ENCODE data around the gene PKD2L1.
"Not testable (repeated sequence)": the region's sequence is repeated elsewhere in the genome, so short reads cannot be mapped to it uniquely, and the experiment has no call there.

Gene PKD2L1

DNA sequence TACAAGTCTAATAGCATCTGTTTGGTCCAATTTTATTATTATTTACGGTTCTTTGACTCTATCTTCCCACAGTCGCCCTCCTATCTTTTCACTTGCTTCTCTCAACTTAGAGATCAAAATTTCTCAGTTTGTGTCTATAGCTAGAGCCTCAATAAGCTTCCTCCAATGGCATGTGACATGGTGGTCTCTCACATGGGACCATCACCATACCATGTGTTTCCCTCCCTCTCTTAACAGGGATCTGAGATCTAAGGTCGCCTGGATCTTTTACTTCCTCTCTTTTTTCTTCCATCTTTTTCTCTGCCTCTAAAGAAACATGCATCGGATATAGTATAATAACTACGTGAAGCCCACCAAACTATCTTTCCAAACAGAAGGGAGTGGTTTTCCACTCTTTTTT lies 1.8 kb downstream of the PKD2L1 start:
- no peak for DNase-seq

DNA sequence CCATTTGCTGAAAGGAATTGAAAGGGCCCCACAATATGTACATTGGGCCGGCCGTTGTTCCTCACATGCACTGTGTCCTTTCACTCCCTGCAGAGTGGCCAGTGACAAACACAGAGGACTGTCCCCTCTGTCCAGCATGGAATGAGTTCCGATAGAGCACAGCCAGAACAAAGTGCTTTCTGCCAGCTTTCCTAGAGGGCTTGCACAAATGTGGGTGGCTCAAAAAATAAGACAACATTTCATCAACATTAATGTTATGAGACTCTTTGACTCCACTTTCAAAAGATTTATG lies 2.4 kb downstream of the PKD2L1 start:
- no peak for DNase-seq

DNA sequence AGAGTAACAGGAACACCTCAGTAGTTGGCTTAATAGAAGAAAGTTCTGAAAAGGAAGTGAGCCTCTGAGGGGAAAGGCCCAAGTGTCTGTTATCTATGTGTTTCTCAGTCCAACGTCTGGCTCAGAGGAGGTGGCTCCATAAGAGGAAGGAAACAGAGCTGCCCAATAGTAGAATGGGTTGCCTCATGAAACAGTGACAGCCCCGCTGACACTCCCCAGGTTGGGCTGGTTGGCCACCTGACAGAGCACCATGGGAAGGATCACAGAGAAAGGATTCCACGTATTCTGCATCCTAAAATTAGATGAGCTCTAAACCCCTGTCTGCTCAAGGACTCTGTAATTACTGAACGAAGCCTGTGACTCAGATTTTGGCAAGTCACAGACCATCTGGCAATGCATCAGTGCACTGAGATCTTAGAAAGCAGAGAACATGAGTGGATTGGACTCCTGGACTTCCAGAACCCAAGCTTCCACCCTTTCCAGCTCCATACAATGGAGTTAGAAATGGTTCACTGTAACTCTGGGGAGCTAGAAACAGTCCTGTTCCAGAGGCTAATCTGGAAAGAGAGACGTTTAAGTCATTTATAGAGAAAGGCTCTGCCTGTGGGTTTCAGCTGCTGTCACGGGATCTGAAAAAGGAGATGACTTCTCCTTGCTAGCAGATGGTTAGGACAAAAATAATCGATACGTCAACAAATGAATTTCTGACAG lies 2.9 kb downstream of the PKD2L1 start:
- no peak for DNase-seq

DNA sequence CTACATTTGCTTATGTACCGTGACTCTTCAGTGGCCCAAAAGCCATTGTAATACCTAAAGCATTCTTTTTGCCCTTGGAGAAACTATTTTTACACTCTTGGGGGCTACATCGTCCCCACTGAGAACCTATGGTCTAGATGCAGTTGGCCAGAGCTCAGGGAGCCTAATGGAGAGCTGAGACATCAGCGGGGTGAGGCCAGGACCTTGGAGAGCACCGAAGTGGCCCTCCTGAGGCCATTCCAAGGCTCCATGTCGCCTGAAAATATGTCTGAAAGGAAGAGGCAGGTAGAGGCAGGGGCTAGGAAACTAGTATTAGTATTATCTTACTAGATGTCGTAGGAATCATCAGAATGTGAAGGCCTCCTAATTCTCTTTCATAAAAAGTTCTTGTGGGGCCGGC lies 4.9 kb downstream of the PKD2L1 start:
- no peak for DNase-seq

DNA sequence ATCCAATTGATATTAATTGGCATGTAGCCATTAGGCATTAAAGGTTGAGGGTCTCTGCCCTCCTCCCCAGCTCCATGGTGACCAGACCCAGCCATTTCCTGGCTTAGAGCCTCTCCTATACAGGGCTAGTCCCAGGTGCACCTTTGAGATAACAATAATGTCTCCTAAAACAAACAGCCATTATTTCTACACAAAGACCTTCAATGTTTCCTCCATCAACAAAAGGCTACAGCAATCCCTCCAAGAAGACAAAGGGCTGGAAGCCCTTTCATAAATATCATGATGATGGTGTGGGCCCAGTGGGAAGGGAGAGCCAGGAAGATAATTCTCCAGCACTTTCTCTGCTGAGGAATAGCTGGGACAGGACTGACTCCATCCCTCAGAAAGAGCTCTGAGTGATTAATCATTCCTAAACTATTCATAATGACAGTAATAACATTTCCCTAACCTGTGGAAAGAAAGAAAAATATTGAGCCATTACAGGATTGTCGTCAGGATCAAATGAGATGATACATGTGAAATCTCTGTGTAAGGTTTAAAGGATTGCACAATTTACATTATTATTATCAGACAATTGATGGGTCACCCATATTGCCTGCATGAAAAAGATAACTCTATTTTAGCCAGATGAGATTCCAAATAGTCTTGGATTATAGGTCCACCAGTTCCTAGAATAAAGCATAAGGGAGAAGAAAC lies 10.2 kb downstream of the PKD2L1 start:
- DNase-seq, result no peak

DNA sequence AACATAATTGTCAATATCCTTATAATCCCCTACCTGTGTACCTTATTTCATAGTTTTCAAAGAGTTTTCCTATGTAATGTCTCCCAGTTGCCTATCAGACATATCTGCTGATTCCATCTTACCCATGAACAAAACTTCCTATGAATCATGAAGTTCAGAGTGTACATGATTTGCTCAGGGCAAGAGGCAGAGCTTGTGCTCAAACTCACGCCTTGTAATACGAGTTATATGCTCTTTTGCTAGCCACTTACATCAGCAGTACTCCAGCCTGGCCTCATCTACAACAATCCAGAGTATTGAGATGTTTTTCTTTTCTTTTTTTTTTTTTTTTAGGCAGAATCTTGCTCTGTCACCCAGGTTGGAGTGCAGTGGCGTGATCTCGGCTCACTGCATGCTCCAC lies 11.8 kb downstream of the PKD2L1 start:
- no peak for DNase-seq

DNA sequence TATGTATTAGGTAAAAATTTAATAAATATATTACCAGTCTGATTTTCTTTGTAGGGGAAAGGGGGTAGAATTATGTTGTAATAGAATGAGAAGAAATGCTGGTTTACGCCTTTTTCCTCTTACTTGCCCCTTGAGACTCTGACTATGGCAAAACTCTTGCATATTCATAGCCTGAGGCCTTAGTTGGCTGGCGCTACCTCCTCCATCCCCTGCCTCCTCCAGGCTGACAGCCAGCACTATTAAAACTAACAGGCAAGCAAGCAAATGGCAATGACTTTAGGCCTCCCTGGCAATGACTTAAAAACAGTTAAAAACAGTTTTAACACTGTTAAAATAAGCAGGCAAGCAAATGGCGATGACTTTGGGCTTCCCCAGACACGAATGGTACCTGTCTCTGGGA lies 14.4 kb downstream of the PKD2L1 start:
- no peak for DNase-seq

DNA sequence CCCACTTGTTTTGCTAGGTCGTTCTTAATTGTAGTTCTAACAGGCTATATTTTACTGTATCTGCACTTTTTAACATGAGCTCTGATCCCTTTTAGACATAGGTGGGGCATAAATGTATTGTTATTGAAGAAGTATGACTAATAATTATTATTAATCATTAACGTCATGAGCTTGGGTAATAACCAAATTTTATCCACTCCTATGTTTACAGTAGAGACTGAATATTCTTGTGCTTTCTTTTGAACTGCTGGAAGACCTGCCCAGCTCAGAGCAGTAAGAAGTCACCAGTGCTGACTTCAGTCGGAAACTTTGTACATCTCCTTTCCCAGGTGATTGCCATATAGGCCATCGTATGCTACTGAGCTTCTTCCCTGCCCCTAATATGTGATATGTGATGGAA lies 18.7 kb downstream of the PKD2L1 start:
- DNase-seq, result no peak

DNA sequence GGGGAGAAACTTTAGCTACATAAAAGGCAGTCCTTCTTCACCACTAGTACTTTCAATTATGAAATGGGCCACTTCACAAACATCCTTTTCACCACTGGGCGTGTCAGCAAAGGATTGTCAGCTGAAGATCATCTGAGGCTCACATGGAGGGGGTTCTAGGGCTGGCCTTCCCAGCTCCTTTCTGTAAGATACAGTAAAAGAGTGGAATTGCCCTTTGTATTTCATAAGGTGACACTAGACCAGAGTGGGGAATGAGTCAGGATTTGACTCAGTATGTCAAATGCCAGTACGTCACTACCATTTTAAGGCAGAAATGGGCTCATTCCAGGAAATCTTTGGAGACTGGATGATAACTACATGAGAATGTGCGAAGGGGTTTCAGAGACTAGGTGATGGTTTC lies 22.3 kb downstream of the PKD2L1 start:
- DNase-seq, result no peak

DNA sequence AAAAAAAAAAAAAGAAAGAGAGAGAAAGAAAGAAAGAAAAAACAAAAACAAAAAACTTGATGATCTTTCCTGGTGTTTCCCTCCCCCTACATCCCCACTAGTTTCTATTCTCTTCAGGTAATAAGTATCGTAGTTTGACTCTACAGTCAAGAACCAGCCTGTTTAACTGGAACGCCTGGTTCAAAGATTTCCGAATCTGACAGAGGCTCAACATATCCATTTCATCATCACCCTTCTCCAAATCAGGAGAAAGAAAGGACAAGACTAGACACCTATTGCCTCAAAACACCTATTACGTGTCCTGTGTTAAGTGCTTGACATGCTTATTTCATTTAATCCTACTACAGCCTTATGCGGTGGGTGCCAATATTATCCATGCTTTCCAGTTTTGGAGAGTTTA lies 23.2 kb downstream of the PKD2L1 start:
- DNase-seq, result no peak

DNA sequence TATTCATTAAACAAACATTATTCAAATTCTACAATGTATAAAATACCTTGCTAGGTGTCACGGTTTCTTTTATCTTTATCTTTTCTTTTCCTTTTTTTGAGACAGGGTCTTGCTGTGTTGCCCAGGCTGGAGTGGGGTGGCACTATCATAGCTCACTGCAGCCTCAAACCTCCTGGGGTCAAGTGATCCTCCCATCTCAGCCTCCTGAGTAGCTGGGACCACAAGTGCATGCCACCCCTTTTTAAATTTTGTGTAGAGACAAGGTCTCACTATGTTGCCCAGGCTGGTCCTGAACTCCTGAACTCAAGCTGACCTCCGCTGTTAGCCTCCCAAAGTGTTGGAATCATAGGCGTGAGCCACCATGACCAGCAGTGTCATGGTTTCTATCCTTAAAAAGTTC lies 25.6 kb downstream of the PKD2L1 start:
- no peak for DNase-seq

DNA sequence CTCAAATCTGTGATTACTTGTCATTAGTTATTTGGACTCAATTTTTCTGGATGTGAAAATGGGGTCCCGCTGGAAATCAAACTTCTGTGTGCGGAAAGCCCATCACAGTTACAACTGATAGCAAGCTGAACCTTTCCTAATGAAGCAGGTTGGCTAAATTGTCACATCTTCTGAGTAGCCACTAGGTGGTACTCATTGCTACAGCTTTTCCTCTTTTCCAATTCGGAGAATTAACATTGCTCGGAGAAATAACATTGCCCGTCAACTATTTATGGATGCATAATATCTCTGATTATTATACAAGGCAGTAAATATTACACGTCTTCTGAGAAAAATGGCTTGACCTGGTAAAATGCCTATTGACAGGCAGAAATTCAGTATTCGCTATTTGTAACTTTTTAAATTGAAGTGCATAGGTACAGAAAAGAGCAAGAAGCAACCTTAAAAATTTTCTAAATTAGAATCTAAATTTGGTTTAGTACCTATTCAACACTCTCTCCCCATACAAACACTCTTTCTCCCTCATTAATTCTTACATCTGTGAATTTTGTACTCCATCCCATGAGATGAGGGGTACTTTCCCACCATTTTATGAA lies 26.2 kb downstream of the PKD2L1 start:
- no peak for DNase-seq

DNA sequence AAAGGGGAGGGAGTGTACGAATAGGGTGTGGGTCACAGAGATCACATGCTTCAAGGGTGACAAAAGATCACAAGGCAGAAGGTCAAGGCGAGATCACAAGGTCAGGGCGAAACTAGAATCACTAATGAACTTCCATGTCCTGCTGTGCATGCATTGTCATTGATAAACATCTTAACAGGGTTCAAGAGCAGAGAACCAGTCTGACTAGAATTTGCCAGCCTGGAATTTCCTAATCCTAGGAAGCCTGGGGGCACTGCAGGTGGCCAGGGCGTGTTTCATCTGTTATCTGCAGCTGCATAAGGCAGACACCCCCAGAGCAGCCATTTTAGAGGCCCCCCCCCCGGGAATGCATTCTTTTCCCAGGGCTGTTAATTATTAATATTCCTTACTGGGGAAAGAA lies 28.9 kb downstream of the PKD2L1 start:
- DNase-seq, result not testable (repeated sequence)

DNA sequence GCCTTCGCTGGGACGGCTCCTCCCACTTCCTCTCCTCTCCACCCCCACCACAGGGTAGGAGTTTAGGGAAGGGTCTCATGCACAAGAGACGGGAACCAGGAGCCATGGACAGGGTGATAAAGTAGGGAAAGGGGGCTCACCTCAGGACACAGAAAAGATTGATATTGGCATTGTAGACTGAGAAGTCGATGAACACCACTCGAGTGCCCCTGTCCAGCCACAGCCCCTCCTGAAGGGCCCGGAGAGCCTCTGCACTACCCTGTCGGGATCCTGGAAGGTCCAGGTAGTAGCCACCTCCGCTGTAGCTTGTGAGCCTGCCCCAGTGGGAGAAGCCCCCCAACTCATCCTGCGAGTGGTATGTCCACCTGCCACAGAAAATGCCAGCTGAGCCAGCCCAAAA lies 32.8 kb downstream of the PKD2L1 start:
- DNase-seq, result no peak

DNA sequence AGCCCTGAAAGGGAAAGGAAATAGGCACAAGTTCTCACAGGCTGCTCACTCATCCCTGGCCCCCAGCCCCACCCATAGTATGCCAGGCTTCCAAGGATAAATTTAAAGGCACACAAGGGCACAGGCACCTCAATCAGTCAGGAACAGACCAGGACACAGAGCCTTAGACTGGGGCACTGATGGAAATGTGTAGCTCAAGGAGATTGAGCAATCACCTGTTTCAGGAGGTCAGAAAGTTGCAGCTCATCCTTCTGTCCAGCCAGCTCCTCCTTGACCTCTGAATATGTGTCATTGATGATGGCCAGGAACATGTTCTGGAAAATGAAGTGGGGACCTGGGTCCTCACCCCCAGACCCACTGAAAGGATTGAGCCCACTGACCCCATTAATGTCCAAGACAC lies 37.0 kb downstream of the PKD2L1 start:
- no peak for DNase-seq

DNA sequence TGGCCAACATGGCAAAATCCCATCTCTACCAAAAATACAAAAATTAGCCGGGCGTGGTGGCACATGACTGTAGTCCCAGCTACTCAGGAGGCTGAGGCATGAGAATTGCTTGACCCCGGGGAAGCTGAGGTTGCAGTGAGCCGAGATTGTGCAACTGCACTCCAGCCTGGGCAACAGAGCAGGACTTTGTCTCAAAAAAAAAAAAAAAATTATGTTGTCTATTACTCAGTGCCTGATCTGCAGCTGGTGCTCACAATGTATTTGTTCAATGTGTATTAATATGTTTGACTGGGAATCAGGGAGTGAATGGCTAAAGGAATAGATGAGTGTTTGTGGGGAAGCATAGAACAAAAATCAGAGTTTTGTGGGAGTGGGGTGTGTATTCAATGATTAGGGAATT lies 37.7 kb downstream of the PKD2L1 start:
- DNase-seq, result not testable (repeated sequence)

DNA sequence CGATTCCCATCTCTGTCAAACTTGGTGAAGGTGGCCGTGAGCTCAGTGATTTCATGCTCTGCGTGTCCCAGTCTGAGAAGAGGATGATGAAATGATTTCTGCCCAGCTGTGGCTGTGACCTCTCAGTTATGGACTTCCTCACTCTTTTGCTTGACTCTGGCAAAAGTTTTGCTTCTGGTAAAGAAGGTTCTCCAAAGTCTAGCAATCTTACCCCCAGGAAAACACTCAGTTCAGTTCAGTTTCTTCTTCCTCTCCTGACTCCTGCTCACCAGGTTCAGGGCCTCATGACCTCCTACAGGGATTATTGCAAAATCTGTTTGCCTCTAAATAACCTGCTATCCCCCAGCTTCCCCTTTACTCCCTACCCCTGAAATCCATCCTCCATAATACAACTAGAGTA lies 38.7 kb downstream of the PKD2L1 start:
- DNase-seq, result no peak

DNA sequence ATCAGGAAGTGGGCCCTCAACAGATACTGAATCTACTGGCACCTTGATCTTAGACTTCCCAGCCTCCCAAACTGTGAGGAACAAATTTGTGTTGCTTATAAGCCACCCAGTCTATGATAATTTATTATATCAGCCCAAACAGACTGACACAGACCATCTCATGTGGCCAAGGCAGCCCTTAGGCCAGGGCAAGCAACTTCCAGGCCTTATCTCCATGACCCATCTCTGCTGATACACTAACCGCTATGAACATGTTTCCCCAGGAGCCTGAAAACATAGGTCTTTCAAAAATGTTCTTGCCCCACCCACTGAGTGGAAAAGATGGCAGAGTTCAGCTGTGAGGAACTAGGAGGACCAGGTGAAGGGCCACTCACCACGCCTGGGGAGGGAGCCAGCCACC lies 40.4 kb downstream of the PKD2L1 start:
- DNase-seq, result no peak

DNA sequence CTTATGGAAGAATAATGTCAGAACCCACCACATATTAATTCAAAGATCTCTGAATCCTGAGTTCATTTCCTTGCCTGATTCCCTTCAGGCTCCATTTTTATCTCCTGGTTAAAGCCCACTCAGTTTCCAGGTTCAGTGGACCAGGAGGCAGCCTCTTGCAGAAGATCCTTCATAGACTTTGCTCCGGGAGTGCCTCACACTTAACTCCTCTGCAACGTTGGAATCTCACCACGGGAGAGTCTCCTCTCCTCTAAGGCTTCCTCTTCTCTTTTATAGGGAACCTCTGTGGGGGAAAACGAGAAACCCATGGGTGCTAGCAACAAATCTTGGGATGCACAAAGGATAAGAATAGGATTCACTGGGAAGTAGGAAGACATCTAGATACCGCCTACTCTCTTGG lies 41.8 kb downstream of the PKD2L1 start:
- DNase-seq, result no peak

DNA sequence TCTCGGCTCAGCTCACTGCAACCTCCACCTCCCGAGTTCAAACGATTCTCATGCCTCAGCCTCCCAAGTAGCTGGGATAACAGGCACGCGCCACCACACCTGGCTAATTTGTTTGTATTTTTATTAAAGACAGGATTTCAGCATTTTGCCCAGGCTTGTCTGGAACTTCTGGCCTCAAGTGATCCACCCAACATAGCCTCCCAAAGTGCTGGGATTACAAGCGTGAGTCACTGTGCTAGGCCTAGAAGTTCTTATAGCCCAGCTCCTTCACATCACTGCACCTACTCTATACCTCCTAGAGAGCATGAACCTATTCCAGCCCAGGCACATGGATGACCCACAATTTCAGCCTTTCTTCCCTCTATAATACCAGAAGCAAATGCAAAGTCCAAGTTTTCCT lies 42.3 kb downstream of the PKD2L1 start:
- DNase-seq, result no peak

DNA sequence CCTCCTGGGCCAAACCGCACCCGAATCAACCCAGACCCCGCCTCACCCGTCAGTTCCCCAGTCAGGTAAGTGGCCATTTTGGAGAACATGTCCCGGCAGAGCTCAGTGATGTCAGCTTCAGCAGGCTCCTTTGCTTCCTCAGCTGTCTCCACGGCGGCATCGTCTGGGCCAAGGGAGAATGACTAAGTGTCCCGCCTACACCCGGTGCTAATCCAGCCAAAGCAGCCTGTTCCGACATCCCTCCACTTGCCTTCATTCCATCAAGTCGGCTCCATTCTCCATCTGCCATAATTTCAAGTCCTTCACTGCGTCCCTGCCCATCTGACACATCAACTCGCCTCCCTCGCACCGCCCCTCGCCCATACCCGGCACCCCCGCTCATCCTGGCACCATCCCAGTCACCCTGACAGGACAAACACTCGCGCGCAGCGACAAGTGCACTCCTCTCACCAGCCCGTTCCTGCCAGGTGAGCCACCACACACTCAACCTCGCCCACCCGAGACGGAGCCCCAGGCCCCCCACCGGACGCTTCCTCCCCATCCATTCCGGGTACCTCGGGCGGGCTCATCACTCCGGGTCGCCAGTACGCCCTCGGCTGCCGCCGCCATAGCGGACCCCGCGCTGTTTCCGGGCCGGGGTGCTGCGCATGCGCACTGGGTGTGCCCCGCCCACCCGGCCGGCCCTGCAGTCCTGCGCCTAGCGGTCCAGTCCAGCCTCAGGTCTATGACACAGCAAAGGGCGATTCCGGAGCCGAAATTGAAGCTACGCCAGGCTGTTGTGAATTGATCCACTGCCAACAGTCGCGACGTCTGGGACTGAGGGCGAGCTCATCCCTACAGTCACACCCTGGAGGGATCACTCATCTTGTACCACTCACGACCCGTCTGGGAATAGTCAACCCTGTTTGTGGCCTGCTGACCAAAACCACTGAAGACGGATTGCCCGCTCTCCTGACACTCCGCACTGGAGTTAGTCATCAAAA lies 43.7 kb downstream of the PKD2L1 start, which contains the start of gene BLOC1S2:
Gene BLOC1S2, minus strand, starts transcription at position 630 of the 983 bp plus-strand sequence. Its CDS starts 21 bp downstream, at position 609.
- peak; percentile 89 for DNase-seq

DNA sequence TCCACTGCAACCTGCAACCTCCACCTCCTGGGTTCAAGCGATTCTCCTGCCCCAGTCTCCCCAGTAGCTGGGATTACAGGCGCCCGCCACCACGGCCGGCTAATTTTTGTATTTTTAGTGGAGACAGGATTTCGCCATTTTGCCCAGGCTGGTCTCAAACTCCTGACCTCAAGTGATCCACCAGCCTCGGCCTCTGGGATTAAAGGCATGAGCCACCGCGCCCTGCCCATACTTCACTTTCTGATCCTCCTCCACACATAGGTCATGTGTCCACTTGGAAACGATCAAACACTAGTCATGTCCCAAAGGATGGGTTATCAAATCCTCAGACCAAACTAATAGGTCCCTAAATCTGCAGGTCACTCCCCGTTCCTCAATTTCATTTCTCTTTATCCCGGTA lies 44.7 kb downstream of the PKD2L1 start:
- DNase-seq, result not testable (repeated sequence)

DNA sequence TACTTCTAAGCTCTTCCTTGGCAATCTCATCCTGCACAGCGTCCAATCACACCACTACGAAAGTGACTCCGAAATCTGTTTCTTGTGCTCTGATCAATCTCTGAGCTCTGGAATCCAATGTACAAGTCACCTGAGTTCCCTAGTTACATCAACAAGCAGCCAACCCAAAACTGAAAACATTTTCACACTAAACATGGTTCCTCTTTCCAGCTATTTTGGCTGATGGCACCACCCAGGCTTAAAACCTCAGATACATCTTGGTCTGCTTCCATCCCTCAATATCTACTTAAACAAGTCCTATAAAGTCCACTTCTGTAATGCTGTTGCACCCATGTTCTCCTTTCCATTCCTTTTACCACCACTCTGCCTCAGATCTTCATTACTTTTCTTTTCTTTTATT lies 47.1 kb downstream of the PKD2L1 start:
- DNase-seq, result no peak
